ENCODE results near the gene PDAP1. TPM values are rescaled to one million over a fixed set of nuclear protein-coding genes. Genes with fewer than 3 reads are reported as not detected.
"Not testable (repeated sequence)": the region's sequence is repeated elsewhere in the genome, so short reads cannot be mapped to it uniquely, and the experiment has no call there.

The PDAP1 gene
- total and polyA plus RNA-seq, 2 experiments from 2014 or later, result 91.3 to 95.5 TPM

DNA sequence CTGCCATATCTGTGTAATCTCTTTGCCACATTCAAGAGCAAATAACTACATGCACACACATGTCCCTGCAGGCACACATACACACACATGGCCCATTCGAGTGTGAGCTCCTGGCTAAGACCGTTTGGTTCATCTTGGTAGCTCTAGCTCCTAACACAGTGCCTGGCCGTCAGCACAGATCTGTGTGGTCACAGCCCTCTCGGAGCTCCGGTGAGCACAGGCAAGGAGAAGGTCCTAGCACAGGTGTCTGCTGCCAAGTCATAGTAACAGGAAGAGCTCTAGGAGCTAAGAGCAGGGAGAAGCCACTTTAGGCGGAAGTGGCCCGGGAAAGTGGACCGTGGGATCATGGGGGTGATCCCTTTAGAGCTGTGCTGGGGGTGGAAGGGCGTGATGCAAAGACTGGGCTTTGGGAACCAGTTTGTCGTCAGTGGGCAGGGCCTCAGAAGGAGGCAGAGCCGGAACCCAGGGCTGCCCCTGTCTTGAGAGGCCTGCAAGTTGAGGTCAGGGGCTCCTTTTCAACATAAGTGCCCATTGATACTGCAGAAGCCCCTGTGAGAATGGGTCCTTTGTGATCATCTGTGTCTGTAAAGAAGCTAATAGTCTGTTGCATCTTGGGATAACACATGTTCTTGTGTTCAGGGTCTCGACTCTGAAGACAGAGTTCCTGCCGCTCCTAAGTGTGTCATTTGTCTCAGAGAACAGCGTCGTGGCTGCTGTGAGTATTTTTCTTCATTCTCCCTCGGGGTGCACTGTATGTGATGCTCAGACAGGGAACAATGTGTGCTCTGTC, 50.5 kb downstream of the PDAP1 start:
- no peak overlapping the region for H3K4me2 ChIP-seq (ENCODE audit: unreplicated experiment)
- H3F3A ChIP-seq (ENCODE audit: insufficient read depth), result peaks cover 30% of the 10 kb centered on the region
- H3K27ac ChIP-seq, result no peak overlapping the region
- no peak for DNase-seq
- no peaks in the 10 kb centered on the region for H3K9me3 ChIP-seq (ENCODE audit: low read depth)
- TF ChIP-seq EZH2phosphoT487 (IDR thresholded peaks at IDR 0.05; ENCODE audit: insufficient read depth, low read depth) (no peak), EZH2 (IDR thresholded peaks at IDR 0.05; ENCODE audit: insufficient read depth, poor library complexity, severe bottlenecking) (no peak)
- H2AFZ ChIP-seq, result no peak overlapping the region
- peaks cover 7% of the 10 kb centered on the region for H3K79me2 ChIP-seq (ENCODE audit: insufficient read depth)
- H4K20me1 ChIP-seq (ENCODE audit: insufficient read depth), result no peaks in the 10 kb centered on the region
- WGBS, 2 experiments (ENCODE audit: low coverage in 1 of 2, low lambda C conversion rate in 2 of 2, missing lambda C conversion rate in 2 of 2), result 89% methylated on average over 16 of the region's 16 CpGs
- H3K36me3 ChIP-seq (ENCODE audit: low read depth), result peaks cover 37% of the 10 kb centered on the region
- H3K9ac ChIP-seq, result no peak overlapping the region
- H3K27me3 ChIP-seq (replicated peaks; ENCODE audit: insufficient read depth), result no peaks in the 10 kb centered on the region
- no peaks in the 10 kb centered on the region for H3K9me2 ChIP-seq (ENCODE audit: insufficient read depth)
- H3K4me1 ChIP-seq (ENCODE audit: insufficient read depth), result 0 out of 2 replicates have a peak, but pooled peaks cover under 1% of the 10 kb centered on the region
- in situ Hi-C loops (cut with MboI), result no loop called here
- H3K4me3 ChIP-seq, result no peak overlapping the region

GRCh38 chr7:99355098-99355497, 53.3 kb downstream of the PDAP1 start:
- peaks cover 43% of the 10 kb centered on the region for H3K36me3 ChIP-seq (ENCODE audit: low read depth)
- in situ Hi-C loops (cut with MboI), result no loop called here

GRCh38 chr7:99352247-99352646, 56.1 kb downstream of the PDAP1 start:
- Histone ChIP-seq H3K4me1 (ENCODE audit: insufficient read depth) (no peaks in the 10 kb centered on the region), H3K79me2 (ENCODE audit: insufficient read depth) (peaks cover 50% of the 10 kb centered on the region), H4K20me1 (ENCODE audit: insufficient read depth) (no peaks in the 10 kb centered on the region), H3K36me3 (ENCODE audit: low read depth) (peaks cover 60% of the 10 kb centered on the region), H3K4me3 (no peak overlapping the region), H3K27ac (no peak overlapping the region), H2AFZ (no peak overlapping the region), H3K9me2 (ENCODE audit: insufficient read depth) (no peaks in the 10 kb centered on the region), H3K9ac (no peak overlapping the region), H3K27me3 (replicated peaks; ENCODE audit: insufficient read depth) (no peaks in the 10 kb centered on the region), H3F3A (ENCODE audit: insufficient read depth) (no peaks in the 10 kb centered on the region), H3K9me3 (ENCODE audit: low read depth) (no peaks in the 10 kb centered on the region), H3K4me2 (ENCODE audit: unreplicated experiment) (no peak overlapping the region)
- TF ChIP-seq EZH2phosphoT487 (IDR thresholded peaks at IDR 0.05; ENCODE audit: insufficient read depth, low read depth) (no peak), EZH2 (IDR thresholded peaks at IDR 0.05; ENCODE audit: insufficient read depth, poor library complexity, severe bottlenecking) (no peak)
- in situ Hi-C loops (cut with MboI), result no loop called here
- 73 to 90% methylated on average over 5 of the region's 5 CpGs for WGBS, 2 experiments (ENCODE audit: low coverage in 1 of 2, low lambda C conversion rate in 2 of 2, missing lambda C conversion rate in 2 of 2)
- no peak for DNase-seq

More at GRCh38 chr7:99355098-99355497, 53.3 kb downstream of the PDAP1 start:
- Histone ChIP-seq H3K27me3 (replicated peaks; ENCODE audit: insufficient read depth) (no peaks in the 10 kb centered on the region), H3K4me1 (ENCODE audit: insufficient read depth) (no peaks in the 10 kb centered on the region), H3K9me2 (ENCODE audit: insufficient read depth) (no peaks in the 10 kb centered on the region), H3K4me3 (no peak overlapping the region), H3K9me3 (ENCODE audit: low read depth) (no peaks in the 10 kb centered on the region), H3K9ac (no peak overlapping the region), H3K4me2 (ENCODE audit: unreplicated experiment) (no peak overlapping the region), H2AFZ (no peak overlapping the region), H3K27ac (no peak overlapping the region), H3F3A (ENCODE audit: insufficient read depth) (peaks cover 6% of the 10 kb centered on the region), H4K20me1 (ENCODE audit: insufficient read depth) (no peaks in the 10 kb centered on the region), H3K79me2 (ENCODE audit: insufficient read depth) (peaks cover 30% of the 10 kb centered on the region)
- DNase-seq, result no peak
- TF ChIP-seq EZH2phosphoT487 (IDR thresholded peaks at IDR 0.05; ENCODE audit: insufficient read depth, low read depth) (no peak), EZH2 (IDR thresholded peaks at IDR 0.05; ENCODE audit: insufficient read depth, poor library complexity, severe bottlenecking) (no peak)
- WGBS, 2 experiments (ENCODE audit: low coverage in 1 of 2, low lambda C conversion rate in 2 of 2, missing lambda C conversion rate in 2 of 2), result 91 to 94% methylated on average over 7 of the region's 7 CpGs

- H4K20me1 ChIP-seq (ENCODE audit: insufficient read depth); H3K9ac ChIP-seq; in situ Hi-C loops (cut with MboI); H3K4me1 ChIP-seq (ENCODE audit: insufficient read depth); H2AFZ ChIP-seq; H3K27ac ChIP-seq; H3K4me2 ChIP-seq (ENCODE audit: unreplicated experiment); DNase-seq; H3K9me3 ChIP-seq (ENCODE audit: low read depth); H3K9me2 ChIP-seq (ENCODE audit: insufficient read depth); H3K27me3 ChIP-seq (replicated peaks; ENCODE audit: insufficient read depth); H3F3A ChIP-seq (ENCODE audit: insufficient read depth); H3K4me3 ChIP-seq: not testable (repeated sequence)
- Histone ChIP-seq H3K79me2 (ENCODE audit: insufficient read depth) (peaks cover 66% of the 10 kb centered on the region), H3K36me3 (ENCODE audit: low read depth) (peaks cover 70% of the 10 kb centered on the region)
- 96 to 100% methylated on average over 3 of the region's 3 CpGs for WGBS, 2 experiments (ENCODE audit: low coverage in 1 of 2, low lambda C conversion rate in 2 of 2, missing lambda C conversion rate in 2 of 2)
Observed at GRCh38 chr7:99350641-99351040, 57.8 kb downstream of the PDAP1 start.

Other genes starting within 250 kb of the PDAP1 start
- 0.63 TPM in 1 of 2 replicates, not detected in the other for gene KPNA7, start 200.5 kb downstream of the PDAP1 start, total RNA-seq (2014; rRNA removed; shearing (Covaris generic))
- not detected in 2 replicates for gene KPNA7, start 200.5 kb downstream of the PDAP1 start, polyA plus RNA-seq (2016; fragmentation: Nextera tagmentation; extraction: Ambion mirVana)
- gene MYH16, start 135.8 kb downstream of the PDAP1 start, total RNA-seq (2014; rRNA removed; shearing (Covaris generic)), result not detected in 2 replicates
- not detected in 2 replicates for gene MYH16, start 135.8 kb downstream of the PDAP1 start, polyA plus RNA-seq (2016; fragmentation: Nextera tagmentation; extraction: Ambion mirVana)
- gene ARPC1A, start 82.7 kb downstream of the PDAP1 start, total RNA-seq (2014; rRNA removed; shearing (Covaris generic)), result 155 and 209 TPM in 2 replicates
- gene ARPC1A, start 82.7 kb downstream of the PDAP1 start, polyA plus RNA-seq (2016; fragmentation: Nextera tagmentation; extraction: Ambion mirVana), result 294 and 312 TPM in 2 replicates
- gene ARPC1B, start 33.9 kb downstream of the PDAP1 start, total RNA-seq (2014; rRNA removed; shearing (Covaris generic)), result 485 and 630 TPM in 2 replicates
- gene ARPC1B, start 33.9 kb downstream of the PDAP1 start, polyA plus RNA-seq (2016; fragmentation: Nextera tagmentation; extraction: Ambion mirVana), result 599 and 639 TPM in 2 replicates
- 71.8 and 79.4 TPM in 2 replicates for gene BUD31, start 372 bp upstream of the PDAP1 start, total RNA-seq (2014; rRNA removed; shearing (Covaris generic))
- gene BUD31, start 372 bp upstream of the PDAP1 start, polyA plus RNA-seq (2016; fragmentation: Nextera tagmentation; extraction: Ambion mirVana), result 316 and 318 TPM in 2 replicates
- gene PTCD1, start 30.2 kb upstream of the PDAP1 start, total RNA-seq (2014; rRNA removed; shearing (Covaris generic)), result 5.2 and 13.7 TPM in 2 replicates
- 2.6 and 2.8 TPM in 2 replicates for gene PTCD1, start 30.2 kb upstream of the PDAP1 start, polyA plus RNA-seq (2016; fragmentation: Nextera tagmentation; extraction: Ambion mirVana)
- gene CPSF4, start 30.3 kb upstream of the PDAP1 start, total RNA-seq (2014; rRNA removed; shearing (Covaris generic)), result 21.2 and 44.9 TPM in 2 replicates
- 16.4 and 19.5 TPM in 2 replicates for gene CPSF4, start 30.3 kb upstream of the PDAP1 start, polyA plus RNA-seq (2016; fragmentation: Nextera tagmentation; extraction: Ambion mirVana)
- gene ATP5MF, start 57.6 kb upstream of the PDAP1 start, total RNA-seq (2014; rRNA removed; shearing (Covaris generic)), result 1,746 and 2,237 TPM in 2 replicates
- gene ATP5MF, start 57.6 kb upstream of the PDAP1 start, polyA plus RNA-seq (2016; fragmentation: Nextera tagmentation; extraction: Ambion mirVana), result 719 and 722 TPM in 2 replicates
- gene ZNF789, start 64.3 kb upstream of the PDAP1 start, total RNA-seq (2014; rRNA removed; shearing (Covaris generic)), result 2.8 and 8.5 TPM in 2 replicates
- gene ZNF789, start 64.3 kb upstream of the PDAP1 start, polyA plus RNA-seq (2016; fragmentation: Nextera tagmentation; extraction: Ambion mirVana), result 4.5 and 5.3 TPM in 2 replicates
- gene ZNF394, start 91.7 kb upstream of the PDAP1 start, total RNA-seq (2014; rRNA removed; shearing (Covaris generic)), result 17.3 and 24.3 TPM in 2 replicates
- 16.8 and 17.6 TPM in 2 replicates for gene ZNF394, start 91.7 kb upstream of the PDAP1 start, polyA plus RNA-seq (2016; fragmentation: Nextera tagmentation; extraction: Ambion mirVana)
- gene ZKSCAN5, start 96.1 kb upstream of the PDAP1 start, total RNA-seq (2014; rRNA removed; shearing (Covaris generic)), result 10.7 and 12.0 TPM in 2 replicates
- gene ZKSCAN5, start 96.1 kb upstream of the PDAP1 start, polyA plus RNA-seq (2016; fragmentation: Nextera tagmentation; extraction: Ambion mirVana), result 6.3 and 6.4 TPM in 2 replicates
- gene FAM200A, start 143.5 kb upstream of the PDAP1 start, total RNA-seq (2014; rRNA removed; shearing (Covaris generic)), result 6.2 and 9.2 TPM in 2 replicates
- gene FAM200A, start 143.5 kb upstream of the PDAP1 start, polyA plus RNA-seq (2016; fragmentation: Nextera tagmentation; extraction: Ambion mirVana), result 6.2 and 8.2 TPM in 2 replicates
- gene ZNF655, start 150.0 kb upstream of the PDAP1 start, total RNA-seq (2014; rRNA removed; shearing (Covaris generic)), result 54.6 and 70.0 TPM in 2 replicates
- 36.5 and 37.2 TPM in 2 replicates for gene ZNF655, start 150.0 kb upstream of the PDAP1 start, polyA plus RNA-seq (2016; fragmentation: Nextera tagmentation; extraction: Ambion mirVana)
- gene TMEM225B, start 189.7 kb upstream of the PDAP1 start, total RNA-seq (2014; rRNA removed; shearing (Covaris generic)), result not detected in 2 replicates
- 0.24 and 0.44 TPM in 2 replicates for gene TMEM225B, start 189.7 kb upstream of the PDAP1 start, polyA plus RNA-seq (2016; fragmentation: Nextera tagmentation; extraction: Ambion mirVana)
- 7.2 and 9.7 TPM in 2 replicates for gene ZSCAN25, start 208.3 kb upstream of the PDAP1 start, total RNA-seq (2014; rRNA removed; shearing (Covaris generic))
- gene ZSCAN25, start 208.3 kb upstream of the PDAP1 start, polyA plus RNA-seq (2016; fragmentation: Nextera tagmentation; extraction: Ambion mirVana), result 6.4 and 6.5 TPM in 2 replicates

Data from GM23248 (cell line).